GDM1 (cell line): ENCODE data around the gene NPW.

Source experiments
- DNase-seq: peaks from one replicate; lab custom pipeline; 2025; lab: John Stamatoyannopoulos, UW

Gene NPW

DNA sequence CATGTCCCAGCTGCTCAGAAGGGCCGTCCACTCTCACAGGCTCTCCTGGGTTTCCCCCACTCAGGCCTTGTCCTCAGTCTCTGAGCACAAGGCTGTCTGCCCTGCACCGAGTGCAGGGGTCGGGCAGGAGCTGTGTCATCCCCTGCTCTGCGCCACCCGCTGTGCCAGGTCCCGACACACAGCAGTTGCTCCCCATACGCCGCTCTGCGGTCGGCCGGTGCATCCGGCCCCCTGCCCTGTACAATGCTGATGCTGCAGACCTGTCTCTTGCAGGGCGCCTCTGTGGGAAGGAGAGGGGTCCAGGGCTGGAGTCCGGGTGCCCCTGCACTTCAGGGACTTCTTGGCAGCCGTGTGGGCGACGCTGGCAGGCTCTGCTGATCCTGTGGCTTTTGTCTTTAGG lies 34.3 kb downstream of the NPW start:
- DNase-seq: no peak

DNA sequence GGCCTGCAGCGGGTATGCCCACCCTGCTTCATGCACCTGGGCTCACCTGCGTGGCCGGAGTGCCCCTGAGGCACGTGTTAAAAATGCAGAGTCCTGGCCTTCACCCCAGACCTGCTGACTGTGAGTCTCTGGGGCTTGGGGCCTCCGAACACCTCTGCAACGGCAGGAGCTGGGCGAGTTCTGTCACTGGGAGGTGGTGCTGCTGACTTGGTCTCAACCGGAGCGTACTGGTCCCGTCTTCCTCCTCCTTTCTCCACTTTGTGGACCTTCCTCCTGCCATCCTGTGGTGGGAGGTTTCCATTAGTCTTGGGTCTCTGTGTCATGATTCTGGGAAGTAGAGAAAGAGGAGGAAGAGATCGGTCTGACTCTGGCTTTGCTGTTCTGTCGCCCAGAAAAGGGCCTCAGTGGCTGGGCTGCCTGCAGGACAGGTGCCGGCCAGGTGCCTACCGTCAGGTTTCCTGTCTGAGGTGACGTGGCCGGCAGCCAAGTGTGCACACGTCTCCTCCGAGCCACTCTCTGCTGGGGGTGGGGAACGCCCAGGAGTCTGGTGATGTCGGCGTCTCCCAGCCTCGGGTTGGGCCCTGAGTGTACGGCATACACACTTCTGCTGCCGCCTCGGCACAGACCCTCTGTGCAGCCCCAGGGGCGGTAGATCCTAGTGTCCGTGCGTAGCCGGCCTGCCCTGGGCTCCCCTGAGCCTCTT lies 35.1 kb downstream of the NPW start:
- no peak for DNase-seq

DNA sequence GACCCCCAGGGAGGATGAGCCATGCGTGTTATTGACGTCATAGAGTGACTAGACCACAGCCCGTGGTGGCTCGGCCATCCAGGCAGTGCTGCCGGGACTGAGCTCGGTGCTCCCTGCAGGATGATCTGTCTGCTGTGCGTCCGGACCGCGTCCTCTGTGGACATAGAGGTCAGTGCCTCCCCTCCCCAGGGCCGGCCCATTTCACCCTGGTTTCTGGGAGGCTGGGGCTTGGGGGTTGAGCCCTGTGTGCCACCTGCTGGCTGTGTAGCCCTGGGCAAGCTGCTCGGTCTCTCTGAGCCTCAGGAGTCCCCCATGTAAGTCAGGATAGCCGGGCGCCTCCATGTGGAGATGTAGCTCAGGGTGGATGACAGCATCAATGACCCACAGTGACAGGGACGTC lies 36.5 kb downstream of the NPW start:
- DNase-seq: no peak

DNA sequence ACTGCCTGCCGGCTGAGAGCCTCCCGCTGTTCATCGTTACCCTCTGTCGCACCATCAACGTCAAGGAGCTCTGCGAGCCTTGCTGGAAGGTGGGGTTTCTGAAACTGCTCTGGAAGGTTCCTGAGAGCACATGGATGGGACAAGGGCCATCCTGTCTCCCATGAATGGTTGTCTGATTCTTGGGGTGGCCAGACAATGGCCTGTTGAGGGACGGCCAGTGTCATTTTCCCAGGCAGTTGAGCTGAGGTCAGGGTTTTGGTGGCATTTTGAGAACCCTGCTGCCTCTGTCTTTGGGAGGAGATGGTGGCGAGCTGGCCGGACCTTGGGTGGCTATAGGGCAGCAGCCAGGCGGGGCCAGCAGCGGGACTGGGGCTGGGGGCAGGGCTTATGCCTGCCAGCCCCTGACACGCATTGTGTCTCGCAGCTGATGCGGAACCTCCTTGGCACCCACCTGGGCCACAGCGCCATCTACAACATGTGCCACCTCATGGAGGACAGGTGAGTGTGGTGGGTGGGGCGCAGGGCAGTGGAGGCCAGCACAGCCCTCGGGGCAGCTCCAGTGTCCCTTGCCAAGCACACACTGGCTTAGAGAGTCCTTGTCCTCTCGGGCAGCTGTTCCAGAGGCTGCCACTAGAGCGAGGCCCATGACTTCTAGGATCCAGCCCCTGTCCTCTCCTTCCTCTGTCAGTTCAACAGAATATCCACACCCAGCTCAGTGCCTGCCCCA lies 37.3 kb downstream of the NPW start:
- DNase-seq: peak; percentile 4

DNA sequence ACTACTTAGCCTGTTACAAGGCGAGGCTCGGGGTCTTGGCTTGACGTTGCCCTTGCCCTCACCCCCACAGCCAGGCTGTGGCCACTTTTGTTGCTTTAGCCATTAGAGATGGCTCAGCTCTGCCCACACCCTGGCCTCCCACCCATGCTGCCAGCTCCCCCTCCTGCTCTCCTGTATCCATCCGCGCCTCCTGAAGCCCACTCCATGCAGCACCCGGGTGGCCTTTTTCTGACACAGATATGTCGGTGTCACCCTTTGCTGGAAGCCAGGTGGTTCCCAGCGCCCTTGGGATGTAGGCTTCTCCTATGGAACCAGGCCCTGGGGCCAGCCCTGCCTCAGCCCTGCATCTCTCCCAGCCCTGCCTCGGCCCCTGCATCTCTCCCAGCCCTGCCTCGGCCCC lies 37.9 kb downstream of the NPW start:
- no peak for DNase-seq

DNA sequence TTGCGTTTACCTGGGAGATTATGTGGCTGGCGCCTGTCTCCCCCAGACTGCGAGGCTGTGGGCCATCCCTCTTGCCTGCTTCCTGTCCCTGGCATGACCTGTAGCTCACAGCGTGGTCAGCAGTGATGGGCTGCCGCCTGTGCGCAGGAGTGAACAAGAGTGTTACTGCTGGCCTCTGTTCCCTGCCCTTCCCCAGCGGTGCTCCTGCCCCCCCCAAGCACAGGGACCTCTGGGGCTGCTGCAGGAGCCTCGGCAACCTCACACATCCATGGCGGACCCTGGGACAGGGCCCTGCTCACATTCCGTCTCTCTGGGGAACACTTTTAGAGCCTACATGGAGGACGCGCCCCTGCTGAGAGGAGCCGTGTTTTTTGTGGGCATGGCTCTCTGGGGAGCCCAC lies 38.8 kb downstream of the NPW start:
- DNase-seq: no peak

DNA sequence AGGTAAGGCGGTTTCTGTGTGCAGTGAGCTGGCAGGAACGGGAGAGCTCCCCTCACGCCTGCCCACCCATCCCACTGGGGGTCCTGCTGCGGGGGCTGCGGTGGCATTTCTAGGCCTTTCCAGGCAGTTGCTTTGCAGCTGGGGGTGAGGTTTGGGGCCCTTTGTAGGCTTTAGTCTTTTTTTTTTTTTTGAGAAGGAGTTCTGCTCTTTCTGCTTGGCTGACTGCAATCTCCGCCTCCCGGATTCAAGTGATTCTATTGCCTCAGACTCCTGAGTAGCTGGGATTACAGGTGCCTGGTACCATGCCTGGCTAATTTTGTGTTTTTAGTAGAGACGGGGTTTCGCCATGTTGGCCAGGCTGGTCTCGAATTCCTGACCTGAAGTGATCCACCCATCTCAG lies 39.3 kb downstream of the NPW start:
- DNase-seq: no peak

DNA sequence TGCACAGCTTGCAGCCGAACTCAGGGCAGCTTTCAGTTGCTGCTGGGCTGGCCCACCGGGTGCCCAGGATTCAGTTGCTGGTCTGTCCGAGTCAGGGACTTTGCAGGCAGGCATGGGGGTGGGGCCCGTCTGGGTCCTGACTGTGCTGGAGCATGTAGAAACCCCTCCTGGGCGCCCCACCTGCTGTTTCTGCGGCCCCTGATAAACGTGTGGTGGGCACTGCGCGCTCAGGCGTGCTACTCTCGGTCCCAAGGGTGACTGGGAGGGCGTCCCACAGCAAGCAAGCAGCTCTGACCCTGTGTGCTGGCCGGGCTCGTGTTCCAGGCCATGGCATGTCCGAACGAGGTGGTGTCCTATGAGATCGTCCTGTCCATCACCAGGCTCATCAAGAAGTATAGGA lies 40.8 kb downstream of the NPW start:
- no peak for DNase-seq

DNA sequence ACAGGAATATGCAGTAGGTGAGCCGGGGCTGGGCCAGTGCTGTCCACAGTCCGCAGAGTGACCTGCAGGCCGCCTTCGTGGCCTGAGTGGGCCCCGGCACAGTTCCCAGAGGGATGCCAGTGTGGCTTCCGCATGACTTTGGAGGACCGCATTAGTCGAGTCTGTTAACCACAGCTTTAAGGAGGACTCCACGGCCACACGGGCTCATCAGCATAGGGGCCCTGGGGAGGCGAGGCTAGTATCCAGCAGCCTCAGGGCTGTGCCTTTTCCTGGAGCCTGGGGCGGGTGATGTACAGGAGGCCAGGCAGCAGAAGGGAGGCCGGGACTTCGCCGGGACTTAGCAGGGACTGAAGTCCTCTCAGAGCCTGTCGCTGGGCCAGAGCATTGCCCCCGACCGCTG lies 41.4 kb downstream of the NPW start:
- DNase-seq: no peak

DNA sequence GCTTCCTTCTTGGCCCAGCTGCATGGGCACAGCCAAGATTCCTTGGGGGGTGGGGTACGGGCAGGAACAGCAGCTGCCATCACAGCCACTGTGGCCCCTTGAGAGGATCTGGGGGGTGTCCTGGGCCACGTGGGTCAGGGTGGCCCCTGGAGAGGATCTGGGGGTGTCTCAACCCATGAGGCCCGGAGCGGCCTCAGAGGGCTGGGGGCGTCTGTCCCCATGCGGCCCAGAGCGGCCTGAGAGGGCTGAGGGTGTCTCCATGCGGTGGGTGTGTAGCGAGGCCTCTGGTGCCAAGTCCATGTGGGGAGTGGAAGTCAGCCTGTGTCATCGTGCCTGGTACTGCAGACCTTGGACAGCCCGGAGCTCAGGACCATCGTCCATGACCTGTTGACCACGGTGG lies 41.9 kb downstream of the NPW start:
- no peak for DNase-seq

DNA sequence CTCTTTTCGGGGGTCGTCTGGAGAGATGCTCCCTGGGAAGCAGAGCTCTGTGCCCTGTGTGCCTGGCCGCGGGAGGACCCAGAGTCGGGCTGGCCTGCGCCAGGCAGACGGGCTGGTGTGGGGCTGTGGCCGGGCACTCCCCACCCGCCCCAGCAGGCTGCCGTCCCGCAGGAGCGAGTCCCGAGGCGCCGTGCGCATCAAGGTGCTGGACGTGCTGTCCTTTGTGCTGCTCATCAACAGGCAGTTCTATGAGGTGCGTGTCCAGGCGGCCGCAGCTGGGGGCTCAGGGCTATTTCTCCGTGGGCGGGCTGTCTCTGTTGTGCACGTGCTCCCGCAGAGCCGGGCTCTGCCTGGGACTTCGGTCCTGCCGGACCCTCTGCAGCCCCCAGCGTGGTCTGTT lies 43.2 kb downstream of the NPW start:
- no peak for DNase-seq

DNA sequence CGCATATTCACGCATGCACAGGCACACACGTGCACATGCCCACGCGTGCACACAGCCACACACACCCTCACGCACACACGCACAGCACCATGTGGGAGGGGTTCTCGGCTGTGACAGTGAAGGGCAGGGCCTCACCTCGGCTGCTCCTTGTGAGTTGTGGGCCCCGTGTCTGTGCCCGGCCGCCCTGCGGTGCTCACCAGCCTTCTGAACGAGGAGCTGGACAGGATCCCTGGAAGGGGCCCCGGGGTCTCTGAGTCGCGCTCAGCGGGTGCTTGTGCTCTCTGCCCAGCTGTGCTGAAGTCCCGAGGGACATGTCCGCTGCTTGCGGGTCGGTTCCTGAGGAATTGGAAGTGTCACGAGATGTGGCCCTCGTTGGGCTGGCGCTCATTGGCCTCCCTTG lies 44.3 kb downstream of the NPW start:
- DNase-seq: no peak

DNA sequence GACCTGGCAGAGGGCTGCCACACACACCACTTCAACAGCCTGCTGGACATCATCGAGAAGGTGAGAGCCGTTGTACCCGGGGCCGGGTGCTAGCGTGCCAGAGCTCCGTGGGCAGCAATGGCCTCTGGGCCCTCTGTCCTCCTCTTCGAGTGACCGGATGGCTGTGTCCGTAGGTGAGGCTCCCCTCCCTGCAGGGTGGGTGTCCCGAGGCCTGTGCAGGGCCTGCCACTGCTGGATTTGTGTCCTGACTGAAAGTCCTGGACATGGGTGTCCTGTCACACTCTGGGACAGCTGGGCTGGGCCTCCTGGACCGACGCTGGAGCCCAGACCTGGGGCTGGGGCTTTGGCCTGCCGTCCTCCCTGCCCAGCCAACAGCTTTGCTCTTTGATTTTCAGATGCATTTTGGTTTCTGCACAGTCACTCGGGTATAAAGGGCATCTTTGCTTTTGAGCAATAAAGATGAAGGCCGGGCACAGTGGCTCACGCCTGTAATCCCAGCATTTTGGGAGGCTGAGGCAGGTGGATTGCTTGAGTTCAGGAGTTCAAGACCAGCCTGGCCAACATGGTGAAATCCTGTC lies 44.9 kb downstream of the NPW start:
- no peak for DNase-seq

DNA sequence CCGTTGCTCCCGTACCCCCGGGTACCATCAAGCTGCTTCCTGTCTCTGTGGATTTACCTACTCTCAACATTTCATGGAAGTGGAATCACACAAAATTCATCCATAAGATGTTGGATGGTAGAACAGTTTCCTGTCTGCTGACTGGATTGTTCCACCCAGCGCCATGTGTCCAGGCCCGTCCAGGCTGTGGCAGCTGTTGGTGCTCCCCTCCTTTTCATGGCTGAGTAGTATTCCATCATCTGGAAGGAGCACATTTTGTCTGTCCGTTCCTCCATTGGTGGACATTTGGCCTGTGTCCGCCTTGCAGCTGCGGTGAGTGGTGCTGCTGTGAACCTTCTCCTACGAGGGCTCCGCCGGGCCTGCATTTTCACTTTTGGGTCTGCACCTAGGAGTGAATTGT lies 46.6 kb downstream of the NPW start:
- DNase-seq: no peak
